Dendritic cell treated with granulocyte-macrophage colony-stimulating factor and Interleukin-4, amounts not matched to agents 40 ng/mL and 50 ng/mL, for 4 days (primary cell): ENCODE results near the gene TMEM126B.
"Not testable (repeated sequence)": the region's sequence is repeated elsewhere in the genome, so short reads cannot be mapped to it uniquely, and the experiment has no call there.

Experiments used
- H3K27ac Mint-ChIP-seq: one replicate; pipeline ENCODE4 v1.8.0; 2022; ENCODE audit warnings: mild to moderate bottlenecking, mixed read lengths
- H3K27me3 Mint-ChIP-seq: one replicate; pipeline ENCODE4 v1.8.0; 2022; ENCODE audit warnings: mild to moderate bottlenecking, mixed read lengths
- H3K36me3 Mint-ChIP-seq: one replicate; pipeline ENCODE4 v1.8.0; 2022; ENCODE audit warnings: low read depth, mixed read lengths
- H3K4me1 Mint-ChIP-seq: one replicate; pipeline ENCODE4 v1.8.0; 2022; ENCODE audit warnings: low read depth, mixed read lengths
- H3K4me3 Mint-ChIP-seq: one replicate; pipeline ENCODE4 v1.8.0; 2022; ENCODE audit warnings: mild to moderate bottlenecking, moderate library complexity, mixed read lengths
- H3K9me3 Mint-ChIP-seq: one replicate; pipeline ENCODE4 v1.8.0; 2022; ENCODE audit warnings: mixed read lengths
- intact Hi-C: fragments of 100-400 bp; cut with micrococcal nuclease; formaldehyde crosslinking; loops from one replicate; pipeline ENCODE4 v1.15.0; 2022

TMEM126B gene

DNA sequence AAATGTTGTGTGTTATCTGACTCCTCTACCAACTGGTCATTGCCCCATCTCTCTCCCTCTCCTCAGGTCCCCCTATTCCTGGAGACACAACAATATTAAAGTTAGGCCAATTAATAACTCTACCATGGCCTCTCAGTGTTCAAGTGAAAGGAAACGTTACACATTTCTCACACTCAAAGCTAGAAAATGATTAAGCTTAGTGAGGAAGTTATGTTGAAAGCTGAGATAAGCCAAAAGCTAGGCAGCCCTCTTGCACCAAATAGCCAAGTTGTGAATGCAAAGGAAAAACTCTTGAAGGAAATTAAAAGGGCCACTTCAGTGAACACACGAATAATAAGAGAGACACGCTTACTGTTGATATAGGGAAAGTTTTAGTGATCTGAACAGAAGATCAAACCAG lies 8.1 kb upstream of the TMEM126B start:
- H3K36me3 Mint-ChIP-seq, result no peaks in the 10 kb centered on the region
- no peaks in the 10 kb centered on the region for H3K9me3 Mint-ChIP-seq
- no peak overlapping the region for H3K4me3 Mint-ChIP-seq
- H3K27me3 Mint-ChIP-seq, result peaks cover 2% of the 10 kb centered on the region
- intact Hi-C loops, result loop anchor here (10.0 kb wide), 1 partner anchor 685 kb away; the partner anchor contains the start of gene HIKESHI
- H3K4me1 Mint-ChIP-seq, result no peaks in the 10 kb centered on the region
- no peak overlapping the region for H3K27ac Mint-ChIP-seq

DNA sequence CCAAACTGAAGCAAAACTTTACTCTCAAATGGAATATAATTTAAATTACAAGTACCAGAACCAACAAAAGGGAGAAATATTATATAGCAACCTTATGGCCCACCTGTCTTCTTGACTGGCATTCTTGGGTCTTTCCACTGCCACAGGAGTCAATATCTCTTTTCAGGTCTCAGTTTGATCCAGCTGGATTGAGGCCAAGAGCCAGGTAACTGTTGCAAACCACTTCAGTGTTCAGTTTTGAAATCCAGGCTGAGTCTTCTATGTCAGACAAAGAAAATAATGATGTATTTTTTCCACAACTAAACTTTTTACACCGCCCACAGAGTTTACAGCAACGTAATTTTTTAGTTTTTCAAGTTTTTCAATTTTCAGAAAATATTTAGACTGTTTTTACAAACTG lies 1.9 kb upstream of the TMEM126B start:
- peaks cover 2% of the 10 kb centered on the region for H3K27me3 Mint-ChIP-seq
- peaks cover 21% of the 10 kb centered on the region for H3K4me1 Mint-ChIP-seq
- no peak overlapping the region for H3K4me3 Mint-ChIP-seq

DNA sequence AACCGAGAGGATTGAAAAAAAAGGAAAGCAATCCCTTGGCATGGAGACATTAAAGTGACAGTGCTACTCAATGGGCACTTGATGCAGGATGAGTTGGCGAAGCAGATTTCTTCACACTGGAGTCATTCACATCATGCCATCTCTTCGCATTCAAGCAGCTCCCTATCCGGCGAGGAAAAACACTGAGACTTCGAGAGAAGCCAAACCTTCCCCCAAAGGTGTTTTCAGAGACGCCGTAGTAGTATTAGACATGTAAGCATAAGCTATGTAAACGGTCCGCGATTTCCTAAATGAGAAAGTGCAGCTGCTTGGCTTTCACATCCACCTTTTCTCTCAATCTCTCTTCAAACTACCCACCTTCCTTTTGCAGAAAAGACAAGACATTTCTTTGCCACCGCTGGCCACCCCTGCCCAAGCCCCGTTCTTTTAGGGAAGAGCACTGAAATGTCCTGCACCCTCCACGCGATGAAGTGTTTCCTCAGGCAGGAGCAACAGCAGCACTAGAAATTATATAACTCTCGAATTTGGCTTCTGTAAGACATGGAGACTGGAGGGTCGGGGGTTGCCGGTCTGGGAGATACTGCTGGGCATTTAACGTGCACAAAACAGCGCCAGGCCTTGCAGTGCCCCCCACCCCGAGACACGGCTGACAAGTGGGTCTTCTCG lies 928 bp upstream of the TMEM126B start, which contains the start of gene DLG2:
Gene DLG2 (minus strand): TSS at position 13 of the 666 bp plus-strand sequence.
- H3K9me3 Mint-ChIP-seq, result no peaks in the 10 kb centered on the region
- peaks cover 21% of the 10 kb centered on the region for H3K4me1 Mint-ChIP-seq
- peak within 1 kb of the TSS; percentile 95 for H3K4me3 Mint-ChIP-seq
- peaks cover 2% of the 10 kb centered on the region for H3K27me3 Mint-ChIP-seq
- intact Hi-C loops, result loop anchor here (10.0 kb wide), 1 partner anchor 677 kb away; the partner anchor contains the start of gene HIKESHI
- H3K27ac Mint-ChIP-seq, result peak within 1 kb of the TSS; percentile 93
- H3K36me3 Mint-ChIP-seq, result peaks cover 34% of the 10 kb centered on the region

More for the DNA sequence above, 1.9 kb upstream of the TMEM126B start:
- no peaks in the 10 kb centered on the region for H3K9me3 Mint-ChIP-seq
- intact Hi-C loops, result loop anchor here (10.0 kb wide), 1 partner anchor 678 kb away; the partner anchor contains the start of gene HIKESHI
- H3K36me3 Mint-ChIP-seq, result peaks cover 27% of the 10 kb centered on the region
- H3K27ac Mint-ChIP-seq, result no peak overlapping the region

DNA sequence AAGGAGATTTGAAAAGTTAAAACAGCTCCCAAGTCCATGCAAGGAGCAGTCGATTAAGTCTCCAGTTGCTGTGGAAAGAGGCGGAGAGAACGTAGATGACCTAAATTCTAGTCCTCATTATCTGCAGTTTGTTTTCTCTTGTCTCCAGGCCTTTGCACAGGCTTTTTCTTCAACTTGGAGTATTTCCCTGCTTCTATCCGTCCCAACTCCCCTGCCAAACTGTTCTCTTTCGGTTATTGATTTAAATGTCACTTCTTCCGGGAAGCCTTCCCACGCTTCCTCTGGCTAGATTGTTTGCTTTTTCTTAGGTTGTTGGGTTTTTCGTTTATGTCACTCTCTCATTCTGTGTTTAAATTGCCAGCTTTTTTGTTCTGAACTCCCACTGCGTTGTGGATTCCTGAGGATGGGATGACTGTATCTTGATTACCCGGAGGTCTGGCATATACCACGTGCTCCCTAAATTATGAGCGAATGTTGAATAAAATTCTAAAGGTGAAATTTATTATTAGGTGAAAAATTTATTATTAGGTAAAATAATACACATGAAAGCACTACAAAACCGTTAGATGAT lies 463 bp downstream of the TMEM126B start:
- Mint-ChIP-seq H3K4me3 (peak overlapping the region; percentile 95), H3K9me3 (no peaks in the 10 kb centered on the region), H3K27ac (peak overlapping the region; percentile 93), H3K27me3 (peaks cover 2% of the 10 kb centered on the region), H3K36me3 (peaks cover 34% of the 10 kb centered on the region), H3K4me1 (peaks cover 21% of the 10 kb centered on the region)
- intact Hi-C loops, result loop anchor here (1.0 to 10.0 kb wide), 3 partner anchors 18 to 676 kb away; partner anchors contain the start of genes HIKESHI and TMEM126A

DNA sequence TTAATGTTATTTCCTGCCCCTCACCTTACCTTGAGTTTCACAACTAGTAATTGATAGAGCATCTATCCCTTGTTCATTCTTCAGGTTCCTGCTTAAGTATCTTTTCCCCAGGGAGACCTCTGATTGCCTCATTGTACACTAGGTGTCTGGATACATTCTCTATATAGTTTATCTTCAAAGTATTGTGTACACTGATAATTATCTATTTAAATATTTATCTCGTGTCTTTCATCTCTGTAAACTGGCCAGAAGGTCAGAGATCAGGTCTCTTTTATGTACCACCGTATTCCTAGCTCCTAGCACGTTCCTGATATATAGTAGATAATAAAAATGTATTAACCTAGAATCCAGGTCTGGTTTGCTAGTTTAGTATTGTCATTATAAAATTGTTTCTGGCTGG lies 6.4 kb downstream of the TMEM126B start:
- Mint-ChIP-seq H3K9me3 (no peaks in the 10 kb centered on the region), H3K27me3 (no peaks in the 10 kb centered on the region), H3K4me3 (no peak overlapping the region), H3K4me1 (peaks cover 12% of the 10 kb centered on the region), H3K27ac (no peak overlapping the region), H3K36me3 (peaks cover 49% of the 10 kb centered on the region)
- intact Hi-C loops, result no loop called here

DNA sequence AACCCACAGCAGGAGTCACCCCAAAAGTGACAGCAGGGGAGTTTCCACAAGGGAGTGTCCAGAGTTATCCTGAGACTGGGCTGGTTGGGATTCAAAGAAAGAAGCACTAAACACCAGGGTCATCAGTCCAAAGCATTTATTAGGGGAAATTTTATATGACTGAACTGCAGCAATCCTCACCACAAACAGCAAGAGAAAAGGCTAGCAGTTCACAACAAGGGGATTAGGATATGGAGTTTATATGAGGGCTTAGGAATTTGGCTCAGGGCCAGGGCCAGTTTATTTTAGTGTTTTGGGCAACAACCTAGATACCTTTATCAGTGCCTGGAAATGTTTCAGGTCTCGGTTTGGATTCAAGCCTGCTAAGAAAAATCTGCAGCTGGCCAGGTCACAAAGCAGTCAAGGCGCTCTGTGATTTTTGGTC lies 14.8 kb downstream of the TMEM126B start:
- no peak overlapping the region for H3K27ac Mint-ChIP-seq
- intact Hi-C loops, result no loop called here
- H3K36me3 Mint-ChIP-seq, result peaks cover 18% of the 10 kb centered on the region
- H3K4me3 Mint-ChIP-seq, result no peak overlapping the region
- H3K27me3 Mint-ChIP-seq, result peaks cover 33% of the 10 kb centered on the region
- no peaks in the 10 kb centered on the region for H3K9me3 Mint-ChIP-seq
- peaks cover 14% of the 10 kb centered on the region for H3K4me1 Mint-ChIP-seq

DNA sequence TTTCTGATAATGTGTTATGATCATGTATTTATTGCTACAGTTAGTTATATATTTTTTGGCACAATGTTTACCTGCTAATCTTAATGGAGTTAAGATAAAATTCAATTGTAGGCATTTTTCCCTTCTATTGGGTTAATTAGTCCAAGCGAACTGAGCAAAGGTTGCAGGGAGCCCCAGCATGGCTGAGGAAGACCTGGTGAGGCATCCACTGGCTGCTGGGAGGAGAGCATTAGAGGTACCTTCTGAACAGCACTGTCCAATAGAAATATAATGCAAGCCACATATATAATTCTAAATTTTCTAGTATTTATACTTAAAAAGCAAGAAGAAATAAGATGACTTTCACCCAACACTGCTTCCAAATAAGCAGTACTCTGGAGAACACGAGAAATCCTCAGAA lies 18.7 kb downstream of the TMEM126B start:
- Mint-ChIP-seq H3K27me3 (peaks cover 29% of the 10 kb centered on the region), H3K4me1 (peaks cover 6% of the 10 kb centered on the region), H3K9me3 (no peaks in the 10 kb centered on the region), H3K4me3 (peak overlapping the region; percentile 95), H3K36me3 (peaks cover 20% of the 10 kb centered on the region), H3K27ac (peak overlapping the region; percentile 88)
- intact Hi-C loops, result loop anchor here (1.0 to 2.0 kb wide), 2 partner anchors 19 to 656 kb away; partner anchors contain the start of genes HIKESHI and TMEM126B

DNA sequence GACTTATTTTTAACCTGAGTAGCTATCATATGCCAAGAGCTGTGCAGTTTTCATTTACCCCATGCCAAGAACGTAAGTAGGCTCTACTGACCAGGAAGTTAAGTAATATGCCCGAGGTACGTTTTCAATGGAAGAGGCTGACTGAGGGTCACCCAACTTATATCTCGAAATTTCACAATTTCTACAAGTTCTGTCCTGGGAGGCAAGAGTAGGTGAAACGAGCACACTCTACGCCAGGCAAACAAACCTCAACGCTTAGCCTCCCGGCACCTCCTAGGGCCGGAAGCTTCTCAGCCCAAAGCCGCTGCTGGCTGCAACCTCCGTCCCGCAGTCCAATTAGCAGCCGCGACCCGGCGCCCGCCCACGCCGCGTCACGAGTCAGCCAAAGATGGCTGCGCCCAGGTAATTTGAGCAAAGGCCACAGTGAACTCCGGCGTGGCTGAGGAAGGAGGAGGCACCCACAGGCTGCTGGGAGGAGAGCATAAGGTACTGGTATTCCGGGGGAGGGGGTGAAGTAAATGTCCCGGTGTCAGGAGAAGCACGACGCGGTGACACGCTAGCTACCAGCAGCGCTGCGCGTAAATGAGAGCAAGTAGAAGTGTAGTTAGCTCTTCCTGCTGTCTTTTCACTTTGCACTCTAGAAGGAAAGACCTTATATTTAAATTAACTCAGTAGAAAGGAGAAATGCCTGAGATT lies 19.4 kb downstream of the TMEM126B start, which contains the start of gene TMEM126A:
Gene TMEM126A (plus strand): TSS at position 364 of the 696 bp plus-strand sequence. CDS start 2,289 bp downstream, outside the sequence.
- Mint-ChIP-seq H3K27me3 (peaks cover 23% of the 10 kb centered on the region), H3K27ac (peak within 1 kb of the TSS; percentile 88), H3K4me3 (peak within 1 kb of the TSS; percentile 95), H3K9me3 (no peaks in the 10 kb centered on the region), H3K36me3 (peaks cover 24% of the 10 kb centered on the region), H3K4me1 (peaks cover 6% of the 10 kb centered on the region)
- intact Hi-C loops, result loop anchor here (1.0 to 2.0 kb wide), 3 partner anchors 17 to 655 kb away; partner anchors contain the start of genes HIKESHI and TMEM126B

DNA sequence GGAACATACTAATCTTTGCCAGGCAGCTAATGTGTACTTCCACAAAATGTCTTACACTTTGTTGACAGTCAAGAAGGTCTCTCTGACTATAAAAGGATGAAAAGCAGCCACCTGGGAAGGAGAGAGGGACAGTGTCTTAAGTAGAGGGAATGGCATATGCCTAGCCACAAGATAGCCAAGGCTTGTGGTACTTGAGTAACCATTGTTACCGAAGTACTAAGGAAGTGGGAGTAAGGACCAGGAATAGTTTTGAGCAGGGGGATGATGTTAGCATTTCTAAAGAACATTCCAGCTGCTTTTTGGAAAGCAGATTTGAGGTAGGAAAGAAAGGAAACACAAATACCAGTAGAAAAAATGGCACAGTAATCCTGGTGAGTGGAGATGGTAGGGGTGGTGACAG lies 22.7 kb downstream of the TMEM126B start:
- intact Hi-C loops, result no loop called here
- Mint-ChIP-seq H3K9me3 (no peaks in the 10 kb centered on the region), H3K4me3 (no peak overlapping the region), H3K4me1 (peaks cover 12% of the 10 kb centered on the region), H3K36me3 (peaks cover 42% of the 10 kb centered on the region), H3K27me3 (no peaks in the 10 kb centered on the region), H3K27ac (no peak overlapping the region)

DNA sequence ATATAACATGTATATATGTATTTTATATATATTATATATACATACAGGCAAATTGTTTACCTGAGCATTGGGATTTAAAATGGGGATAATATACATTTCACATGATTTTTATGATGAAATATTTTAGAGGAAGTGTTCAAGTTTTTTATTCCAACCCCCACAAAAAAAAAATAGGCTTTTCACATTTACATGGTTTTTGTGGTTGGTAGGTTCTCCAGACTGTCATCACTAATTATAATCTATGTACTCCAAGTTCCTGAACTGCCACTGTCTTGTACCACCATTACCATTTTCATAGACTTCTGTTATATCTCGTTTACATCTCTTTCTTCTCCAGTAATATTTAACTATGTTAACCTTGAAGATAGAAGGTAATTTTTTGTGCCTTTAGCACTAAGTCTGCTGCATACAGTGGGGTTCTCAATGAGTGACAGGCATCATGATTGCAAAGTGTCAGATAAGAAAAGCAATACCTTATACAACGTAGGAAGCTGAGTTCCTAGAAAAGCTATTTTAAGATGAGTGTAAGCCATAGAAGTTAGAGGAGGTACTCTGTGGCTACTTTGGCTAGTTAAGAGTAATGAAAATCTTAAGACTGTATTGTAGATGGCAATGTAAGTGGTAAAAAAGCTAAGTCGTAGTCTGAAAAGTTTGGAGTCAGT lies 24.5 kb downstream of the TMEM126B start:
- Mint-ChIP-seq H3K9me3 (no peaks in the 10 kb centered on the region), H3K4me1 (peaks cover 12% of the 10 kb centered on the region), H3K27ac (no peak overlapping the region), H3K4me3 (no peak overlapping the region), H3K36me3 (peaks cover 50% of the 10 kb centered on the region), H3K27me3 (no peaks in the 10 kb centered on the region)
- intact Hi-C loops, result no loop called here

DNA sequence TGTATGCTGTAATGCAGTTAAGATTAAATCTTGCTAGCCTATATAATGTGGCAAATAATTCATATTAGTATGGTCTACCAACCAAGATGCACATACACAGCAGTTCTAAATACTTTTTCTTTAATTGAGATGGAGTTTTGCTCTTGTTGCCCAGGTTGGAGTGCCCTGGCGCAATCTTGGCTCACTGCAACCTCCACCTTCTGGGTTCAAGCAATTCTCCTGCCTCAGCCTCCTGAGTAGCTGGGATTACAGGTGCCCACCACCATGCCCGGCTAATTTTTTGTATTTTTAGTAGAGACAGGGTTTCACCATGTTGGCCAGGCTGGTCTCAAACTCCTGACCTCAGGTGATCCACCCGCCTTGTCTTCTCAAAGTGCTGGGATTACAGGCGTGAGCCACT lies 25.9 kb downstream of the TMEM126B start:
- intact Hi-C loops, H3K4me3 Mint-ChIP-seq, H3K27ac Mint-ChIP-seq, H3K9me3 Mint-ChIP-seq, H3K27me3 Mint-ChIP-seq: not testable (repeated sequence)
- Mint-ChIP-seq H3K36me3 (peaks cover 62% of the 10 kb centered on the region), H3K4me1 (peaks cover 12% of the 10 kb centered on the region)

DNA sequence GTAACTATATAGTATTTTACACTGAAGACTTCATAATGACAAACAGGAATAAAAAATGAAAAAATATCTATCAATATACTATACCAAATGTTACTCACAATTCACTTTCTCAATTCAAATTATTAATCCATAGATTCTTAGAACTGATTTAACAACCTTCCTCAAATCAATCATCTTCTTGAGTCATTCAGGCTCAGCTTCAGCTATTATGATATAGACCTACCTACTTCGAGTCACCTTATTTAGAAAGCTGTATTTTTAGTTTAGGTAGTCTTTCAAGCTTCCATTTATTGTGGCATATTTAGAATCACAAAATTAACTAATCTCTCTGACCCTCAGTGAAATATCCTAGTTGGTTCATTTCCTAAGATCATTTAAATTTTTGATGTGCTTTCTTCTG lies 28.4 kb downstream of the TMEM126B start:
- intact Hi-C loops, result no loop called here
- Mint-ChIP-seq H3K4me1 (peaks cover 26% of the 10 kb centered on the region), H3K27ac (no peak overlapping the region), H3K4me3 (no peak overlapping the region), H3K9me3 (no peaks in the 10 kb centered on the region), H3K27me3 (no peaks in the 10 kb centered on the region), H3K36me3 (peaks cover 74% of the 10 kb centered on the region)

DNA sequence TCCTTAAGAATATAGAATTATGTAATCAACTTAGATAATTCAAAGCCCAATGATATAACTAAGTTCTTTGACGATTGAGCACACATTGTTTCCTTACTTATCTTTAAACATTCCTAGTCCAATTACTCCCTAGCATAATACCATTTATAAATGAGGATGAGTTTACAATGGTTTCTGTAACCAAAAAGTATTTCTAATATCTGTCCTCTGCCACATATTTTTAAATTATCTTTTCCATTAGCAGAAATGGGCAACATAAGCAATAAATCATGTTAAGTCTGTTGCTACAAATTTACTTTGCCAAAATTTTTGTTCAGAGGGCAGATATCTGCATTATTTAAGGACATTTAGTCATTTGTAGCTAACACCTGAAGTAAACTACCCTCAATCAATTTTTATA lies 29.8 kb downstream of the TMEM126B start:
- Mint-ChIP-seq H3K27ac (no peak overlapping the region), H3K4me3 (no peak overlapping the region), H3K36me3 (peaks cover 69% of the 10 kb centered on the region), H3K4me1 (peaks cover 27% of the 10 kb centered on the region), H3K9me3 (no peaks in the 10 kb centered on the region), H3K27me3 (no peaks in the 10 kb centered on the region)
- intact Hi-C loops, result no loop called here
